ENCODE data around the gene IFNA7. TPM values are rescaled to one million over a fixed set of nuclear protein-coding genes. Genes with fewer than 3 reads are reported as not detected.

IFNA7 gene
- total RNA-seq, 1 experiment from 2014 or later: not detected

DNA sequence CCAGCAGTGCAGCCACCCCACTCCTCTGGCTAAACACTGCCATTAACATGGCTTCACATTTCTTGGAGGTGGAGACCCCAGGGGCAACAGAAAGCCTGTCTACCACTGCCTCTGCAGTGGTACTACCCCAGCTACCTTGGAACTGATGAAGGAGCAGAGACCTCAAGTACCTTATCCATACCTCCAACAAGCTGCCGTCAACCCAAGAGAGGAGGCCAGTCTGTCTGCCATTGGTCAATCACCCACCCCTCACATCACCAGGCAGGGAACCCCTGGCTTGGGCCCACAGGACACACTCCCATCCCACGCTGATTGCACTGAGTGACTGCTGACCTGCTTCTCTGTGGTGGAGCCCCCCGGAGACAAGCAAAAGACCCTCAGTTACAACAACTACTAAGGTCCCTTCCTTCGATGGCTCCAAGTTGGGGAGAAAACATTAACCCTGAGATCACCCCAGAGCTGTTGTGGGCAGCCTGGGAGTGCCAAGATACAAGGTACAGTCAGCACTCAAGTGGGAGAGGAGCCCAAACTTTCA is 32.2 kb upstream of the IFNA7 start:
- Histone ChIP-seq H3K27ac (ENCODE audit: low read depth, low read length) (no peak overlapping the region), H3K36me3 (ENCODE audit: control insufficient read depth in 1 of 2, insufficient read depth in 2 of 2, low read length in 2 of 2) (no peaks in the 10 kb centered on the region), H3K79me2 (ENCODE audit: insufficient read depth, low read length) (no peaks in the 10 kb centered on the region), H3K9me2 (ENCODE audit: insufficient read depth) (no peaks in the 10 kb centered on the region), H4K20me1 (ENCODE audit: insufficient read depth) (no peaks in the 10 kb centered on the region), H3K4me3 (replicated peaks in 1 of 2; ENCODE audit: low read depth in 1 of 2, low read length in 2 of 2) (no peak overlapping the region), H2AFZ (ENCODE audit: low read depth, low read length, poor library complexity, severe bottlenecking) (no peak overlapping the region), H3K9ac (ENCODE audit: low read length) (no peak overlapping the region), H3K9me3 (ENCODE audit: control insufficient read depth in 1 of 2, insufficient read depth in 1 of 2, low read depth in 1 of 2, low read length in 2 of 2) (no peaks in the 10 kb centered on the region), H3K27me3 (ENCODE audit: insufficient read depth, low read length) (no peaks in the 10 kb centered on the region), H3K4me1 (ENCODE audit: control insufficient read depth in 1 of 2, insufficient read depth in 2 of 2, low read length in 2 of 2) (no peaks in the 10 kb centered on the region), H3K4me2 (ENCODE audit: low read length) (no peak overlapping the region)
- intact Hi-C loops (cut with micrococcal nuclease): loop anchor here (10.0 kb wide), 1 partner anchor 561 kb away; no protein-coding TSS in a partner anchor
- BruUV-seq (replicated peaks): no TSS peak
- POLR2A ChIA-PET: no interaction called here
- CTCF ChIA-PET: interaction anchor here (1.6 kb wide), 1 partner anchor 19 kb away, joined by 3 read pairs; no protein-coding TSS in a partner anchor
- DNase-seq (ENCODE audit: low read depth, low spot score) (no peak), ATAC-seq (no peak)
- RAD21 ChIA-PET (ENCODE audit: low non-redundant PET in 1 of 2, low total read pairs in 2 of 2, uncharacterized antibody in 2 of 2, unreplicated experiment in 2 of 2): no interaction called here
- TF ChIP-seq ATF3 (IDR thresholded peaks at IDR 0.05): no peak
- no peak for TF ChIP-seq SRF (IDR thresholded peaks at IDR 0.05; ENCODE audit: low read depth)
- TF ChIP-seq CEBPB (IDR thresholded peaks at IDR 0.05; ENCODE audit: low read depth): no peak
- TF ChIP-seq EZH2 (IDR thresholded peaks at IDR 0.05): no peak
- TF ChIP-seq EZH2phosphoT487 (IDR thresholded peaks at IDR 0.05; ENCODE audit: borderline replicate concordance): no peak
- TF ChIP-seq SIN3A (IDR thresholded peaks at IDR 0.05; ENCODE audit: low read depth): no peak
- TF ChIP-seq JUND (IDR thresholded peaks at IDR 0.05): no peak
- TF ChIP-seq, protein P1, sequence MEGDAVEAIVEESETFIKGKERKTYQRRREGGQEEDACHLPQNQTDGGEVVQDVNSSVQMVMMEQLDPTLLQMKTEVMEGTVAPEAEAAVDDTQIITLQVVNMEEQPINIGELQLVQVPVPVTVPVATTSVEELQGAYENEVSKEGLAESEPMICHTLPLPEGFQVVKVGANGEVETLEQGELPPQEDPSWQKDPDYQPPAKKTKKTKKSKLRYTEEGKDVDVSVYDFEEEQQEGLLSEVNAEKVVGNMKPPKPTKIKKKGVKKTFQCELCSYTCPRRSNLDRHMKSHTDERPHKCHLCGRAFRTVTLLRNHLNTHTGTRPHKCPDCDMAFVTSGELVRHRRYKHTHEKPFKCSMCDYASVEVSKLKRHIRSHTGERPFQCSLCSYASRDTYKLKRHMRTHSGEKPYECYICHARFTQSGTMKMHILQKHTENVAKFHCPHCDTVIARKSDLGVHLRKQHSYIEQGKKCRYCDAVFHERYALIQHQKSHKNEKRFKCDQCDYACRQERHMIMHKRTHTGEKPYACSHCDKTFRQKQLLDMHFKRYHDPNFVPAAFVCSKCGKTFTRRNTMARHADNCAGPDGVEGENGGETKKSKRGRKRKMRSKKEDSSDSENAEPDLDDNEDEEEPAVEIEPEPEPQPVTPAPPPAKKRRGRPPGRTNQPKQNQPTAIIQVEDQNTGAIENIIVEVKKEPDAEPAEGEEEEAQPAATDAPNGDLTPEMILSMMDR (IDR thresholded peaks at IDR 0.05 in 2 of 3, conservative IDR thresholded peaks at IDR 0.05 in 1 of 3; ENCODE audit: borderline replicate concordance in 1 of 3, insufficient read depth in 1 of 3, low read depth in 2 of 3, low read length in 2 of 3): no peak
- TF ChIP-seq, protein P2, sequence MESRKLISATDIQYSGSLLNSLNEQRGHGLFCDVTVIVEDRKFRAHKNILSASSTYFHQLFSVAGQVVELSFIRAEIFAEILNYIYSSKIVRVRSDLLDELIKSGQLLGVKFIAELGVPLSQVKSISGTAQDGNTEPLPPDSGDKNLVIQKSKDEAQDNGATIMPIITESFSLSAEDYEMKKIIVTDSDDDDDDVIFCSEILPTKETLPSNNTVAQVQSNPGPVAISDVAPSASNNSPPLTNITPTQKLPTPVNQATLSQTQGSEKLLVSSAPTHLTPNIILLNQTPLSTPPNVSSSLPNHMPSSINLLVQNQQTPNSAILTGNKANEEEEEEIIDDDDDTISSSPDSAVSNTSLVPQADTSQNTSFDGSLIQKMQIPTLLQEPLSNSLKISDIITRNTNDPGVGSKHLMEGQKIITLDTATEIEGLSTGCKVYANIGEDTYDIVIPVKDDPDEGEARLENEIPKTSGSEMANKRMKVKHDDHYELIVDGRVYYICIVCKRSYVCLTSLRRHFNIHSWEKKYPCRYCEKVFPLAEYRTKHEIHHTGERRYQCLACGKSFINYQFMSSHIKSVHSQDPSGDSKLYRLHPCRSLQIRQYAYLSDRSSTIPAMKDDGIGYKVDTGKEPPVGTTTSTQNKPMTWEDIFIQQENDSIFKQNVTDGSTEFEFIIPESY (IDR thresholded peaks at IDR 0.05; ENCODE audit: extremely low read depth, insufficient replicate concordance, low read length): no peak
- TF ChIP-seq, protein P3, sequence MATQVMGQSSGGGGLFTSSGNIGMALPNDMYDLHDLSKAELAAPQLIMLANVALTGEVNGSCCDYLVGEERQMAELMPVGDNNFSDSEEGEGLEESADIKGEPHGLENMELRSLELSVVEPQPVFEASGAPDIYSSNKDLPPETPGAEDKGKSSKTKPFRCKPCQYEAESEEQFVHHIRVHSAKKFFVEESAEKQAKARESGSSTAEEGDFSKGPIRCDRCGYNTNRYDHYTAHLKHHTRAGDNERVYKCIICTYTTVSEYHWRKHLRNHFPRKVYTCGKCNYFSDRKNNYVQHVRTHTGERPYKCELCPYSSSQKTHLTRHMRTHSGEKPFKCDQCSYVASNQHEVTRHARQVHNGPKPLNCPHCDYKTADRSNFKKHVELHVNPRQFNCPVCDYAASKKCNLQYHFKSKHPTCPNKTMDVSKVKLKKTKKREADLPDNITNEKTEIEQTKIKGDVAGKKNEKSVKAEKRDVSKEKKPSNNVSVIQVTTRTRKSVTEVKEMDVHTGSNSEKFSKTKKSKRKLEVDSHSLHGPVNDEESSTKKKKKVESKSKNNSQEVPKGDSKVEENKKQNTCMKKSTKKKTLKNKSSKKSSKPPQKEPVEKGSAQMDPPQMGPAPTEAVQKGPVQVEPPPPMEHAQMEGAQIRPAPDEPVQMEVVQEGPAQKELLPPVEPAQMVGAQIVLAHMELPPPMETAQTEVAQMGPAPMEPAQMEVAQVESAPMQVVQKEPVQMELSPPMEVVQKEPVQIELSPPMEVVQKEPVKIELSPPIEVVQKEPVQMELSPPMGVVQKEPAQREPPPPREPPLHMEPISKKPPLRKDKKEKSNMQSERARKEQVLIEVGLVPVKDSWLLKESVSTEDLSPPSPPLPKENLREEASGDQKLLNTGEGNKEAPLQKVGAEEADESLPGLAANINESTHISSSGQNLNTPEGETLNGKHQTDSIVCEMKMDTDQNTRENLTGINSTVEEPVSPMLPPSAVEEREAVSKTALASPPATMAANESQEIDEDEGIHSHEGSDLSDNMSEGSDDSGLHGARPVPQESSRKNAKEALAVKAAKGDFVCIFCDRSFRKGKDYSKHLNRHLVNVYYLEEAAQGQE (IDR thresholded peaks at IDR 0.05; ENCODE audit: low read depth): no peak
- no peak for TF ChIP-seq ELF1 (IDR thresholded peaks at IDR 0.05; ENCODE audit: borderline replicate concordance, low read depth)
- TF ChIP-seq TCF7L2 (IDR thresholded peaks at IDR 0.05; ENCODE audit: borderline replicate concordance, extremely low read depth, insufficient read depth, insufficient read length): no peak
- TF ChIP-seq RAD21 (IDR thresholded peaks at IDR 0.05; ENCODE audit: low read depth): no peak
- no peak for TF ChIP-seq CBX3 (IDR thresholded peaks at IDR 0.05; ENCODE audit: low read depth)
- no peak for TF ChIP-seq SP1 (IDR thresholded peaks at IDR 0.05; ENCODE audit: low read depth)
- TF ChIP-seq, protein P4, sequence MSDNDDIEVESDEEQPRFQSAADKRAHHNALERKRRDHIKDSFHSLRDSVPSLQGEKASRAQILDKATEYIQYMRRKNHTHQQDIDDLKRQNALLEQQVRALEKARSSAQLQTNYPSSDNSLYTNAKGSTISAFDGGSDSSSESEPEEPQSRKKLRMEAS (IDR thresholded peaks at IDR 0.05): no peak
- TF ChIP-seq EGR1 (IDR thresholded peaks at IDR 0.05; ENCODE audit: low read depth): no peak
- TF ChIP-seq YY1 (IDR thresholded peaks at IDR 0.05; ENCODE audit: extremely low read depth, insufficient replicate concordance, low read depth, low read length): no peak
- TF ChIP-seq ZFX (IDR thresholded peaks at IDR 0.05): no peak
- no peak for TF ChIP-seq POLR2A (IDR thresholded peaks at IDR 0.05; ENCODE audit: borderline replicate concordance, extremely low read depth, insufficient read depth, insufficient read length)

All from HCT116 (cell line).